HepG2 (cell line): ENCODE measurements around the gene COPZ1.

Source experiments
- FOXK2 ChIP-seq: fragments of 450-650 bp; IDR thresholded peaks from 2 replicates; pipeline ENCODE4 v1.6.1; 2016
- POLR2A ChIP-seq, 2 experiments: IDR thresholded peaks; 2 replicates each; pipeline ENCODE4 v1.6.1; 2011; ENCODE audit warnings: low read depth in 2 of 2, low read length in 2 of 2, mild to moderate bottlenecking in 1 of 2, moderate library complexity in 1 of 2; ENCODE audit not compliant: insufficient read depth in 1 of 2
- TEAD2 ChIP-seq: sonication (generic); formaldehyde crosslinking; IDR thresholded peaks from 2 replicates; pipeline ENCODE4 v1.9.0; 2021; ENCODE audit warnings: missing genetic modification reagents
- ZNF33A ChIP-seq: sonication (generic); formaldehyde crosslinking; IDR thresholded peaks from 2 replicates; pipeline ENCODE4 v1.5.1; 2020; ENCODE audit warnings: missing genetic modification reagents, mild to moderate bottlenecking, moderate library complexity, borderline replicate concordance

- TF ChIP-seq TEAD2 (CRISPR knock-in tag) (no peak), ZNF33A (CRISPR knock-in tag) (no peak), FOXK2 (no peak), POLR2A (IDR thresholded peaks at IDR 0.05; ENCODE audit: insufficient read depth in 1 of 2, low read depth in 2 of 2, low read length in 2 of 2) (no peak)
These were observed 26.0 kb upstream of the COPZ1 start for GRCh38 chr12:54298904-54299303.
